Stimulated activated CD4-positive, alpha-beta T cell treated with anti-CD3 and anti-CD28 coated beads, Interleukin-15, amount 100 ng/mL, for 1 hour (primary cell): Measurements from ENCODE around the gene POTED.
"Not testable (repeated sequence)": the region's sequence is repeated elsewhere in the genome, so short reads cannot be mapped to it uniquely, and the experiment has no call there.

ENCODE experiments used
- DNase-seq, 2 donors: peaks; one replicate each; pipeline ENCODE4 v3.0.0-alpha.2; 2020; ENCODE audit warnings: low read depth in 1 of 2, low spot score in 1 of 2

POTED gene

DNA sequence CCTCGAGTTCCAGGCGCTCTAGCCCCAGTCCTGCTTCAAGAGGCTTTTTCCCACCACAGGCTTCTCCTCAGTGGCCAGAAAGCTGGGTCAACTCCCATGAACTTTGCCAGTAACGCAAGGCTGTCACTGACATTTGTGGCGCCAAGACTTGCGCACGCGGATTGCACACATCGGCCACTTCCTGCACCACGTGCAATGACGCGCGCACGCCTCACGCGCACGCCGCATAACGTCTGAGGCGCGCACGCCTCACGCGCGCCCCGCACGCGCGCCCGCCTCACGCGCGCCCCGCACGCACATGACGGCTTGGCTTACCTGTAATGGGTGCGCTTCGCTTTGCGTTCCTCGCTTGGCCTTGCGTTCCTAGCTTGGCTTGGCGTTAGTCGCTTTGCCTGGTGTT, at the start of gene POTED:
POTED (plus strand) TSS at position 301 of the 400 bp plus-strand sequence. CDS start 452 bp downstream, outside the sequence.
- DNase-seq = not testable (repeated sequence)

DNA sequence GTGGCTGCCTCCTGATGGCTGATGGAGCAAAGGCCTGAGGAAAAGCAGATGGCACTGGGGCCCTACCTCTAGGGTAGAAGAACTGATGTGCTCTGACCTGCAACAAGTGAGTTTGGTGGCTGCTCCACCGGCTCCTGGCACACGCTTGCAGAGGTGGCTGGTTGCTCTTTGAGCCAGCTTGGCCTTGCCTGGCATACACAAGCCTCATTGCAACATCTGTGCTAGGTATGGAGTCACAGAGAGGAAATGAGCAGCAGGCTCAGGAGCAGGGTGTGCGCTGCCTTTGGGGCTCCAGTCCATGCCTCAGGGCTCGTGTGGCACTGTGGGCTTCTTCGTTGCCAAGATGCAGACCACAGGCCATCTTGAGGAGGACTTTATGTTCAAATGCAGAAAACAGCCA, 40.5 kb downstream of the POTED start:
- DNase-seq = not testable (repeated sequence)

DNA sequence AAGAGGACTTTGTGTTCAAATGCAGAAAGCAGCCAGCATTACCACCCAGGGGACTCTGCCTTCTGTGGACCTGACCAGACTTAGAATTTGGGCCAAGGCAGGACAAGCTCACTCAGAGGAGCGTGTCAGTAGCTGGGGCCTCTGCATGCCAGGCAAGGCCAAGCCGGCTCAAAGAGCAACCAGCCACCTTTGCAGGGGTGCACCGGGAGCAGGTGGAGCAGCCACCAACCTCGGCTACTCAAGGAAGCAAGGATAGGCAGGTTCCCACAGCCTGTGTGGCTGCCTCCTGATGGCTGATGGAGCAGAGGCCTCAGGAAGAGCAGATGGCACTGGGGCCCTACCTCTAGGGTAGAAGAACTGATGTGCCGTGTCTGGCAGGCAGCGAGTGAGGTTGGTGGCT, 42.2 kb downstream of the POTED start:
- not testable (repeated sequence) for DNase-seq
